ELR (cell line): ENCODE measurements around the gene KRT85.

ENCODE experiments used
- DNase-seq: peaks from one replicate; pipeline ENCODE4 v3.0.0-alpha.2; 2015; ENCODE audit warnings: low read depth

KRT85 gene

DNA sequence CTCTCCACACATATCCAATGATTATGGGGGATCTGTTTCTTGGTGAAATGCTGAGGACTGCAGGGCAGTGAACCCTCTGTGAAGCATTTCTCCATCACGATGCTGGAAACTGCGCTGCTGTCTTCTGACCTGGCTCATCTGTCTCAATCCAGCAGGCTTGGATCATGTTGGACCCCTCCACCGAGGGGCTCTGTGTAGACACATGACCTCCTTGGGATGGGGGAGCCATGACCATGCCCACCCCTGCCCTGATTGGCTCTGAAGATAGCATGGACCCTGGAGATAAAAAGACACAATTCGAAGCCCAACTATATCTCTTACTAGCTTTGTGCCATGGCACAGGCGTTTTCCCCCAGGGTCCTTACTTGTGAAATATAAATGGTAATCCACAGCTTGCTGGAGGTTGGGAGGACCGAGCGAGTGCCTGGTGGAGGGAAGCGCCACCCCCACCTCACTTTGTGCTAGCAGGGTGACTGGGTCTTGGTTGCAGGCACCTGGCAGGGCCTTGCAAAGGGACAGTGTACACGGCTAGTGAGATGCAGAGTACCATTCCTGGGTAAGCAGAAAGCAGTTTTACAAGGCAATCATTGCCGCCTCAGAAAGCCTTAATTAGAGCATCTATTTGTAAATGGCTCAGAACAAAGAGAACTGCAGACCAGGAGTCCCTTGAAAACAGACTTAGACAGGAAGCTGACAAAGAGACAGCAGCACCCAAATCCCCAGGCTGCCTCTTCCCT, 43.7 kb downstream of the KRT85 start:
- no peak for DNase-seq

GRCh38 chr12:52323001-52323400, 44.3 kb downstream of the KRT85 start:
- no peak for DNase-seq

DNA sequence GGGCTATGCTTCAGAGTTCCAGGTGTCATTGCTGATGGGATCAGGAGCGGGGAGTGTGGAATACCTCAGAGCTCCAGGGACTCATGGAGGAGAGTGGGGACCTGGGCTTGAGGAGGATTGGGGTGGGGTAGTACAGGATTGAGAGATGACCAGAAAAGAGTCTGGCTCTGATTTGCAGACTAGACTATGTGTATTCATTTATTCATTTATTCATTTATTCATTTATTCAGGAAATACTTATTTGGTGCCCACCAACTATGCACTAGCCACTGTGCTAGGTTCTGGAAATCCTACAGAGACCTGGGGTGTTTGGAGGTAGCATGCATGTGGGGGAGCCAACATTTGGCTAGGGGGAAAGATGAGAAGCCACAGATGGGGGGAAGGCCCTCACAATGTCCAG, 45.2 kb downstream of the KRT85 start:
- no peak for DNase-seq

DNA sequence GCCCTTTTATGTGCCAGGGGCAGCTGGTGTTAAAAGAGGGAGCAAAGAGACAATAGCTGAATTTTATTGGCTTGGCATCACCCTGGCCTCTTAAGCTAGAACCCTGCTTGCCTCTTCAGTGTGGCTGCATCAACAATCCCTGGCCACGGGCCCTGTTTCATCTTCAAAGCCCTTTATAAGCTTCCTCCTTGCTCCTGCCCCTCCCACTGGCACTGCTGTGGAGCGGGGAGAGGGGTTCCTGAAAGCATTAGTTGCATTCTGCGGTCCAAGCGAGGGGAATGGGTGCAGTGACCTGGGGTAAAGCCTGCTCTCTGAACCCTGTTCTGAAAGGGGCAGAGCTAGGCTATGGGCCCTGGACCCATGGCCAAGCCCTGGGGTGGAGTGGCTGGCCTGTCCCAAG, 45.9 kb downstream of the KRT85 start:
- DNase-seq: no peak

- no peak for DNase-seq
These were observed 46.4 kb downstream of the KRT85 start, which contains the start of gene KRT83 for GRCh38 chr12:52320784-52321400. KRT83 (minus strand) TSS chr12:52321398; CDS start chr12:52321335, 63 bp downstream.

DNA sequence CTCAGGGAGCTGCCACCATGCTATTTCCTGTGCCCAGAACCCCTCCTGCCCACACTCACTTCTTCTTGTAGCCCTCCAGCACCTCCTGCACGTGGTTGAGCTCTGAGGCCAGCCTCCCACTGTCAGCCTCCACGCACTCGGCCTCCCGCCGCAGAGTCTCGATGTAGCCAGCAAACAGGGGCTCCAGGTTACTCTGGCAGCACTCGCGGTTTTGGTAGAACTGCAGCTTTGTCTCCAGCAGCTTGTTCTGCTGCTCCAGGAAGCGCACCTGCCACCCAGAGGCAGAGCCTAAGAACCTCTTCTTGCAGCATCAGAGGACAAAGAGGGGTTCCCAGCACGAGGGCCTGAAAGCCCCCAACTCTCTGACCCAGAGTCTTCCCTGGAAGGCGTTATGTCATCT, 48.2 kb downstream of the KRT85 start:
- no peak for DNase-seq

GRCh38 chr12:52318241-52318990, 48.9 kb downstream of the KRT85 start:
- no peak for DNase-seq

DNA sequence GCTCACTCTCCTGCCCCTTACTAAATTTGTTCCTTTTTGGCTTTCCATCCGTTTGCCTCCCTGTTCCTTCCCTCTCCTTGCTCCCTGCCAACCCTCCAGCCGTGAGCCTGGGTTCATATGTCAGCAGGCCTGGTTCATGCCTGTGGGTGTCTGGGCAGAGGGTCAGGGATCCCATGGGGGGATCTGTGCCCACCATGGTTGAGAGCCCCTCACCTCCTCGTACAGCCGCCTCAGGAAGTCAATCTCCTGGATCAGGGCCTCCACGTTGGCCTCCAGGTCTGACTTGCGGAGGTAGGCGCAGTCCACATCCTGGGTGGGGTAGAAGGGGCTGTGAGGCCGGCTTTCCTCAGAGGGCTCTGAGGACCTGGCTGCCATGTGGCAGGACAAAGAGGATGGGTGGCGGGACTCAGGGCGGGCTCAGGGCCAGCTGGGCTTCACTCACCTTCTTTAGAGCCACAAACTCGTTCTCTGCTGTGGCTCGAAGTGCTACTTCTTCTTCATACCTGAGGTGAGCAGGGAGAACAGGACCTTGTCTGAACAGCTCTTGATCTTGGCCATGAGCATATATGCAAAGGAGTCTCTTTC, 49.7 kb downstream of the KRT85 start:
- no peak for DNase-seq

- no peak for DNase-seq
These were observed 50.6 kb downstream of the KRT85 start for GRCh38 chr12:52316701-52317100.

DNA sequence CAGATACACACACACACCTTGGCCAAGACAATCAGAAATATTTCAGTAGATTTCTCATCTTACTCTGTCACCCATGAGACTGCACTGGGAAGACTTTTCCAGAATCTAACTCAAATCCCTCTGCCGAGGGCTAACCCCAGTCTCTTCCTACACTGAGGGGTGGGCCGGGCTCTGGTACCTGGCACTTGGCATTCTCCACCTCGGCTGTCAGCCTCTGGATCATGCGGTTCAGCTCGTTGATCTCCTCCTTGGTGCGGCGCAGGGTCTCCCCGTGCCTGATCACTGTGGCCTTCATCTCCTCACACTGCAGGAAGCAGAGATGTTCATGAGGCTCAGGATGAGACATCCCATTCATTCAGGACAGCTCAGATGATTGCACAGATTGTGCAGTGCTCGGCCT, 51.0 kb downstream of the KRT85 start:
- no peak for DNase-seq

- DNase-seq: peak; percentile 33
These were observed 51.6 kb downstream of the KRT85 start for GRCh38 chr12:52315721-52316120.

- no peak for DNase-seq
These were observed 52.8 kb downstream of the KRT85 start for GRCh38 chr12:52314511-52314910.

- DNase-seq: no peak
These were observed 53.4 kb downstream of the KRT85 start for GRCh38 chr12:52313926-52314325.

- no peak for DNase-seq
These were observed 53.8 kb downstream of the KRT85 start for GRCh38 chr12:52313461-52313860.

GRCh38 chr12:52312086-52312485, 55.2 kb downstream of the KRT85 start:
- DNase-seq: no peak

- DNase-seq: no peak
These were observed 56.0 kb downstream of the KRT85 start for GRCh38 chr12:52311285-52311648.

DNA sequence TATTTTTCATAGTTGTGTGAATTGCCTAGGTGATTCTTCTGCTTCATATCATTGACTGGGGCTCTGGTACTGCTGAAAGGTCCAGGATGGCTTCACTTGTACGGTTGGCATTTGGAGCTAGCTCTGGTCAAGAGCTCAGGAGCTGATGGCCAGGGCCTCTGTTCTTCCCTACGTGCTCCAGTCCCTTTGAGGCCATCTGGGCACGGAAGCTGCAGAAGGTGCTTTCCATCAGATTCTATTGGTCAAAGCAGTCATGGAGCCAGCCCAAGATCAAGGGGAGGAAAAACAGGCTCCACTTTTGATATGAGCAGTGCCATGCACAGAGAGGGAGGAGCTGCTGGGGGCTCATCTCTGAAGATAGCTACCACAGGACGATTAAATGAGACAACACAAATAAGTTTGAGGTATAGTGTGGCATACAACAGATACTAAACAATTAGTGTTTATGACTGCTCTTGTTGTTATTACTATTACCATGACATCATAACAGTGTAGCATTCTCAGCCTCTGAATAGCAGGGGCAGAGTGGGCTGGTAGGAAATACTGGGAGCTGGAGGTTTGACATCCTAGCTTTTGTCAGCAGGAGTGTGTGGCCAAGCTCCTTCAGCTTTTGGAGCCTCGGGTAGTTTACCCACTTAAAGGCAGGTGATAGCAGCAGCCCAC, 56.5 kb downstream of the KRT85 start:
- DNase-seq: peak; percentile 68
